ENCODE data around the gene IKZF3. TPM values are rescaled to one million over a fixed set of nuclear protein-coding genes. Genes with fewer than 3 reads are reported as not detected.

IKZF3 gene
- total RNA-seq, result not detected in 2 replicates

GRCh38 chr17:39863918-39864746 lies at the start of gene IKZF3:
TSS of gene IKZF3 (minus strand) at chr17:39864312. CDS start at chr17:39864126, 186 bp downstream.

GRCh38 chr17:39867880-39868553 lies 3.9 kb upstream of the IKZF3 start, which contains the start of gene ZPBP2:
TSS of gene ZPBP2 (plus strand) at chr17:39868202. CDS start at chr17:39868355, 153 bp downstream.

DNA sequence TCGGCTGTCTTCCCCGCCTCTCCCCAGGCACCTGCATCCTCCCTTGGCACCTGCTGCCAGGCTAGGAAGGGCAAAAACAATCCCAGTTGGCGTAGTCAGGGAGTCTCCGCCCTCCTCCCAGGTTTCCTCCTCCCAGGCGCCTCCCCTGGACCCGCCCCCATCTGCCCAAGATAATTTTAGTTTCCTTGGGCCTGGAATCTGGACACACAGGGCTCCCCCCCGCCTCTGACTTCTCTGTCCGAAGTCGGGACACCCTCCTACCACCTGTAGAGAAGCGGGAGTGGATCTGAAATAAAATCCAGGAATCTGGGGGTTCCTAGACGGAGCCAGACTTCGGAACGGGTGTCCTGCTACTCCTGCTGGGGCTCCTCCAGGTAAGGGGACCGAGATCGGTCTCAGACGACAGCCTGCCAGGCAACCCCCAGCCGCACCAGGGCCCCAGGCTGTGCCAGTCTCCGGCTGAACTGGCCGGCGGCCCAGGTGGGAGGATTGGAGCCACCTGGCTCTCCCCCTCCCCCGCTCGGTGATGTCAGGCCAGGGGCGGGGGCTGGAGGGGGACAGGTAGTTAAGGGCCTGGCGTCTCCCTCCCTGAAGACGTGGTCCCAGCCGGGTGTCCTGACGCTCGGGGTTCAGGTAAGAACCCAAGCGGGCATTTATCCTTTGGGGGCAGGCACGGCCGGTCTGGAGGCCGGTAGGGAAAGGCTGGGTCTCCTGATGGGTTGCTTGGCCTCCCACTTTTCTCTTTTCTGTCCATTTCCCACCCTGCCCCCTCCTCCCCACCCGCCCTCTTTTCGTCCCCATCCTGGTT lies 126.1 kb downstream of the IKZF3 start, which contains the start of gene GRB7:
Gene GRB7, plus strand, starts transcription at position 179 of the 808 bp plus-strand sequence. CDS start 4,364 bp downstream, outside the sequence.

GRCh38 chr17:39730095-39730921 lies 133.8 kb downstream of the IKZF3 start, which contains the start of gene MIEN1:
TSS of gene MIEN1 (minus strand) at chr17:39730532. CDS start at chr17:39730495, 37 bp downstream.

Other genes starting within 250 kb of the IKZF3 start
- 3.4 and 3.9 TPM in 2 replicates for gene PPP1R1B, start 237.4 kb downstream of the IKZF3 start, total RNA-seq
- gene STARD3, start 227.2 kb downstream of the IKZF3 start, total RNA-seq, result 26.5 and 34.8 TPM in 2 replicates
- not detected in 2 replicates for gene TCAP, start 199.0 kb downstream of the IKZF3 start, total RNA-seq
- gene PNMT, start 195.9 kb downstream of the IKZF3 start, total RNA-seq, result 0.65 TPM in 1 of 2 replicates, not detected in the other
- 7.0 and 14.1 TPM in 2 replicates for gene PGAP3, start 176.3 kb downstream of the IKZF3 start, total RNA-seq
- gene ERBB2, start 164.2 kb downstream of the IKZF3 start, total RNA-seq, result 38.3 and 48.1 TPM in 2 replicates
- gene MIEN1, start 133.8 kb downstream of the IKZF3 start, total RNA-seq, result 42.8 and 51.5 TPM in 2 replicates
- 0.54 and 0.81 TPM in 2 replicates for gene GRB7, start 126.4 kb downstream of the IKZF3 start, total RNA-seq
- gene ZPBP2, start 3.9 kb upstream of the IKZF3 start, total RNA-seq, result not detected in 2 replicates
- gene GSDMB, start 54.3 kb upstream of the IKZF3 start, total RNA-seq, result 0.81 and 1.6 TPM in 2 replicates
- 35.7 and 42.6 TPM in 2 replicates for gene ORMDL3, start 63.3 kb upstream of the IKZF3 start, total RNA-seq
- not detected in 2 replicates for gene LRRC3C, start 63.4 kb upstream of the IKZF3 start, total RNA-seq
- gene GSDMA, start 98.7 kb upstream of the IKZF3 start, total RNA-seq, result not detected in 2 replicates
- 93.3 and 116 TPM in 2 replicates for gene PSMD3, start 116.5 kb upstream of the IKZF3 start, total RNA-seq
- 12.2 TPM in 1 of 2 replicates, not detected in the other for gene CSF3, start 151.1 kb upstream of the IKZF3 start, total RNA-seq
- gene MED24, start 190.1 kb upstream of the IKZF3 start, total RNA-seq, result 41.6 and 63.9 TPM in 2 replicates
- gene THRA, start 198.7 kb upstream of the IKZF3 start, total RNA-seq, result 20.7 and 21.1 TPM in 2 replicates
- gene NR1D1, start 236.3 kb upstream of the IKZF3 start, total RNA-seq, result 0.81 and 3.4 TPM in 2 replicates